ENCODE data around the gene ZNF789.
"Not testable (repeated sequence)": the region's sequence is repeated elsewhere in the genome, so short reads cannot be mapped to it uniquely, and the experiment has no call there.

ZNF789 gene

GRCh38 chr7:99472561-99473314, at the start of gene ZNF789:
Gene ZNF789 (plus strand): TSS chr7:99472890. CDS start chr7:99476457, 3,567 bp downstream.
- Histone ChIP-seq H3K9ac (ENCODE audit: low read length) (peak within 1 kb of the TSS; percentile 82), H3K4me1 (ENCODE audit: low read length) (peaks cover 9% of the 10 kb centered on the region; the same call in 1 of the 2 replicates), H3K9me3 (ENCODE audit: insufficient read depth, low read length) (no peaks in the 10 kb centered on the region), H3K36me3 (replicated peaks; ENCODE audit: low read depth, low read length) (peaks cover 9% of the 10 kb centered on the region), H4K20me1 (ENCODE audit: insufficient read depth, low read length) (no peaks in the 10 kb centered on the region), H3K27ac (ENCODE audit: low read length) (peak within 1 kb of the TSS; percentile 67), H3K79me2 (ENCODE audit: low read length) (peaks cover 50% of the 10 kb centered on the region), H3K27me3 (ENCODE audit: low read depth, low read length) (no peaks in the 10 kb centered on the region), H3K4me3 (ENCODE audit: low read length) (peak within 1 kb of the TSS; percentile 90), H2AFZ (ENCODE audit: low read depth, low read length) (peak within 1 kb of the TSS; percentile 82), H3K4me2 (ENCODE audit: low read length) (peak within 1 kb of the TSS; percentile 66)
- TF ChIP-seq EZH2phosphoT487 (IDR thresholded peaks at IDR 0.05; ENCODE audit: low read depth) (no peak), CTCF (IDR thresholded peaks at IDR 0.05; ENCODE audit: low read depth, low read length) (no peak)

- Histone ChIP-seq H2AFZ (ENCODE audit: low read depth, low read length) (no peak overlapping the region), H4K20me1 (ENCODE audit: insufficient read depth, low read length) (no peaks in the 10 kb centered on the region), H3K9me3 (ENCODE audit: insufficient read depth, low read length) (no peaks in the 10 kb centered on the region), H3K27ac (ENCODE audit: low read length) (no peak overlapping the region), H3K79me2 (ENCODE audit: low read length) (peaks cover 2% of the 10 kb centered on the region; the same call in 1 of the 2 replicates), H3K36me3 (replicated peaks; ENCODE audit: low read depth, low read length) (peaks cover 21% of the 10 kb centered on the region), H3K4me2 (ENCODE audit: low read length) (no peak overlapping the region), H3K27me3 (ENCODE audit: low read depth, low read length) (no peaks in the 10 kb centered on the region), H3K4me3 (ENCODE audit: low read length) (no peak overlapping the region), H3K4me1 (ENCODE audit: low read length) (no peaks in the 10 kb centered on the region), H3K9ac (ENCODE audit: low read length) (no peak overlapping the region)
- TF ChIP-seq EZH2phosphoT487 (IDR thresholded peaks at IDR 0.05; ENCODE audit: low read depth), result no peak
- TF ChIP-seq CTCF (IDR thresholded peaks at IDR 0.05; ENCODE audit: low read depth, low read length), result no peak
Measured at GRCh38 chr7:99424932-99425730, 47.6 kb upstream of the ZNF789 start.

- H2AFZ ChIP-seq (ENCODE audit: low read depth, low read length), result no peak overlapping the region
- H3K27ac ChIP-seq (ENCODE audit: low read length), result no peak overlapping the region
- H3K36me3 ChIP-seq (replicated peaks; ENCODE audit: low read depth, low read length), result peaks cover 20% of the 10 kb centered on the region
- H3K4me2 ChIP-seq (ENCODE audit: low read length), result no peak overlapping the region
- H4K20me1 ChIP-seq (ENCODE audit: insufficient read depth, low read length), result no peaks in the 10 kb centered on the region
- no peaks in the 10 kb centered on the region for H3K27me3 ChIP-seq (ENCODE audit: low read depth, low read length)
- no peak overlapping the region for H3K9ac ChIP-seq (ENCODE audit: low read length)
- H3K4me1 ChIP-seq (ENCODE audit: low read length), result no peaks in the 10 kb centered on the region
- no peaks in the 10 kb centered on the region for H3K9me3 ChIP-seq (ENCODE audit: insufficient read depth, low read length)
- H3K4me3 ChIP-seq (ENCODE audit: low read length), result no peak overlapping the region
- no peak for TF ChIP-seq CTCF (IDR thresholded peaks at IDR 0.05; ENCODE audit: low read depth, low read length)
- TF ChIP-seq EZH2phosphoT487 (IDR thresholded peaks at IDR 0.05; ENCODE audit: low read depth), result no peak
- H3K79me2 ChIP-seq (ENCODE audit: low read length), result no peaks in the 10 kb centered on the region
Measured at GRCh38 chr7:99428972-99429566, 43.6 kb upstream of the ZNF789 start.

- H4K20me1 ChIP-seq (ENCODE audit: insufficient read depth, low read length), result no peaks in the 10 kb centered on the region
- H3K27me3 ChIP-seq (ENCODE audit: low read depth, low read length), result no peaks in the 10 kb centered on the region
- H3K36me3 ChIP-seq (replicated peaks; ENCODE audit: low read depth, low read length), result peaks cover 20% of the 10 kb centered on the region
- TF ChIP-seq CTCF (IDR thresholded peaks at IDR 0.05; ENCODE audit: low read depth, low read length) (no peak), EZH2phosphoT487 (IDR thresholded peaks at IDR 0.05; ENCODE audit: low read depth) (no peak)
- H3K9ac ChIP-seq (ENCODE audit: low read length), result no peak overlapping the region
- H3K4me3 ChIP-seq (ENCODE audit: low read length), result no peak overlapping the region
- no peak overlapping the region for H3K27ac ChIP-seq (ENCODE audit: low read length)
- no peak overlapping the region for H2AFZ ChIP-seq (ENCODE audit: low read depth, low read length)
- no peaks in the 10 kb centered on the region for H3K79me2 ChIP-seq (ENCODE audit: low read length)
- H3K4me1 ChIP-seq (ENCODE audit: low read length), result no peaks in the 10 kb centered on the region
- H3K9me3 ChIP-seq (ENCODE audit: insufficient read depth, low read length), result no peaks in the 10 kb centered on the region
- no peak overlapping the region for H3K4me2 ChIP-seq (ENCODE audit: low read length)
Measured at GRCh38 chr7:99429756-99430155, 42.9 kb upstream of the ZNF789 start.

GRCh38 chr7:99431756-99432540, 40.7 kb upstream of the ZNF789 start:
- not testable (repeated sequence) for H3K4me2 ChIP-seq (ENCODE audit: low read length); H3K9ac ChIP-seq (ENCODE audit: low read length); H3K27ac ChIP-seq (ENCODE audit: low read length); H4K20me1 ChIP-seq (ENCODE audit: insufficient read depth, low read length); H2AFZ ChIP-seq (ENCODE audit: low read depth, low read length); H3K27me3 ChIP-seq (ENCODE audit: low read depth, low read length); H3K9me3 ChIP-seq (ENCODE audit: insufficient read depth, low read length); H3K4me3 ChIP-seq (ENCODE audit: low read length); H3K4me1 ChIP-seq (ENCODE audit: low read length); H3K79me2 ChIP-seq (ENCODE audit: low read length)
- H3K36me3 ChIP-seq (replicated peaks; ENCODE audit: low read depth, low read length), result peaks cover 20% of the 10 kb centered on the region

Data from OCI-LY3 (cell line).